ENCODE measurements around the gene EML1.
"Not testable (repeated sequence)": the region's sequence is repeated elsewhere in the genome, so short reads cannot be mapped to it uniquely, and the experiment has no call there.

EML1 gene

DNA sequence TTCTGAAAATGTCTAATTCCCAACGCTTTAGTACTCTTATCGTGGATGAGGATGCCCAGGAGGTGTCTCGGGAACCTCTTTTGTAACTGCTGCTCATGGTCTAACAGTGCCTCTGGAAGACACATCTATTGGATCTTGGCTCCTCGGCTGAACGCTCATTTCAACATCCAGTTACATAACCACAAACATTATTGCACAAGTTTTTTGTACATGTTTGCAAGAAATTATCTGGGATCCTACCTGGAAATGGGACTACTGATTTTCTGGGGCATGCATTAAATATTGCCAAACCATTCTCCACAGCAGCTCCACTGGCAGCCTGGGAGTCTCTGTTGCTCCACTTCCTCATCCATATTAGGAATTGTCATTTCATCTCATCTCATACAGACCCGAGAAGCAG is 154.5 kb downstream of the EML1 start:
- CTCF ChIA-PET: interaction anchor here (0.8 to 1.3 kb wide), 3 partner anchors 42 to 233 kb away, joined by 3 read pairs; no protein-coding TSS in a partner anchor
- no peak overlapping the region for H3K4me3 Mint-ChIP-seq
- peaks cover under 1% of the 10 kb centered on the region for H3K36me3 Mint-ChIP-seq
- H3K27ac Mint-ChIP-seq: no peak overlapping the region
- no peaks in the 10 kb centered on the region for H3K9me3 Mint-ChIP-seq
- H3K27me3 Mint-ChIP-seq: peaks cover 50% of the 10 kb centered on the region
- no peak for DNase-seq
- H3K4me1 Mint-ChIP-seq: peaks cover 4% of the 10 kb centered on the region

DNA sequence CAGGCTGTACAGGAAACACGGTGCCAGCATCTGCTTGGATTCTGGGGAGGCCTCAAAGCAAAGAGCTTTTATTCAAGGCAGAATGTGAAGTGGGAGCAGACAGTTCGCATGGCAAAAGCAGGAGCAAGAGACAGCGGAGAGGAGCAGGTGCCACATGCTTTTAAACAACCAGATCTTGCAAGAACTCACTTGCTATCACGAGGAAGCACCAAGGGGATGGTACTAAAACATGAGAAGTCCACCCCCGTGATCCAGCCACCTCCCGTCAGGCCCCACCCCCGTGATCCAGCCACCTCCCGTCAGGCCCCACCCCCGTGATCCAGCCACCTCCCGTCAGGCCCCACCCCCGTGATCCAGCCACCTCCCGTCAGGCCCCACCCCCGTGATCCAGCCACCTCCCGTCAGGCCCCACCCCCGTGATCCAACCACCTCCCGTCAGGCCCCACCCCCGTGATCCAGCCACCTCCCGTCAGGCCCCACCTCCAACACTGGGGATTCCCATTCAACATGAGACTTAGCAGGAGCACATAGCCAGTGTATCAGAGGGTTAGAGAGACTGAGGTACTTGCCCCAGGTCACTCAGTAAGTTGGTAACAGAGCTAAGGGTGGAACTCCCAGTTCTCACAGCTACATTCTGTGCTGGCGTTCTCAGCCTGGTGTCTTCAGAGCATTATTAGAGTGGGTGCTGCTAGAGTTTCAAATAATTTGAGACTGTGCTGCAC is 156.0 kb downstream of the EML1 start:
- H3K9me3 Mint-ChIP-seq: peaks cover 10% of the 10 kb centered on the region
- CTCF ChIA-PET: interaction anchor here (0.7 to 0.8 kb wide), 2 partner anchors 14 to 346 kb away, joined by 3 to 4 read pairs; no protein-coding TSS in a partner anchor
- not testable (repeated sequence) for H3K4me3 Mint-ChIP-seq, H3K4me1 Mint-ChIP-seq, DNase-seq, H3K36me3 Mint-ChIP-seq, H3K27ac Mint-ChIP-seq
- H3K27me3 Mint-ChIP-seq: peaks cover 50% of the 10 kb centered on the region

DNA sequence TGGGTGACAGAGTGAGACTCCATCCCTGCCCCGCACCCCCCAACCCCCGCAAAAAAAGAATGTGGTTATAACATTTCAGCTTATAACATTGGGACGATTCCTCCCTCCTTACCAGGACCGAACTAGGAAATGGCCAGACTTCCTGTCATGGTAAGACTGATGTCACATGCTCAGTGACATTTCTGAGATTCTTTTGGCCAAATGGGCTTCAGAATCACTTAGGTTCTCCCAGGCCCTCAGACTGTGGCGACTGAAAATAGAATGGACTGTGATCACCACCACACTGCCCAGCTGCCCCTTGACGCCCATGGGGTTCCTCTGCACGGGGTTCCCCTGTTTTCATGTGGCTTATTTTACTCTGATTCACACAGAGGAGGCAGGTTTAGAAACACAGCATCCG is 157.0 kb downstream of the EML1 start:
- Mint-ChIP-seq H3K4me1 (peaks cover 4% of the 10 kb centered on the region), H3K27me3 (peaks cover 51% of the 10 kb centered on the region), H3K27ac (no peak overlapping the region), H3K4me3 (no peak overlapping the region), H3K36me3 (peaks cover 2% of the 10 kb centered on the region), H3K9me3 (peaks cover 10% of the 10 kb centered on the region)
- CTCF ChIA-PET: no interaction called here
- no peak for DNase-seq

DNA sequence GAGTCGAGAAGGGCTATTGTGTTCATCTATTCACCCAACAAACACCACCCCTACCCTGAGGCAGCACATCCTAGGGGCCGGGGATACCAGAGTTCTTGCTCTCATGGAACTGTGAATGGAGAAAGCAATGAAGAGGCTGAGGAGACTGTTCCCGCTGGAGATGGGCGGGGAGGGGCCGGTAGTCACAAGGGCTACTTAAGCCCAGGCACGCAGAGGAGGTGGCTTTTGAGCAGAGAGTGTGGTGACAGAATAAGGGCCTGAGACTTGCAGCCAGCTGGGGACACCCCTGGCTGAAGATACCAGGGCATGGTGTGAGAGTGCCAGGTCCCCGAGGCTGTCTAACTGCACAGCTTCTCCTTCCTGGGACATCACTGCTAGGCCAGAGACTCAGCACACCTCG is 157.9 kb downstream of the EML1 start:
- CTCF ChIA-PET: no interaction called here
- H3K4me3 Mint-ChIP-seq: no peak overlapping the region
- H3K36me3 Mint-ChIP-seq: peaks cover 2% of the 10 kb centered on the region
- H3K27me3 Mint-ChIP-seq: peaks cover 46% of the 10 kb centered on the region
- H3K27ac Mint-ChIP-seq: no peak overlapping the region
- H3K4me1 Mint-ChIP-seq: peaks cover 4% of the 10 kb centered on the region
- peaks cover 10% of the 10 kb centered on the region for H3K9me3 Mint-ChIP-seq
- DNase-seq: no peak

DNA sequence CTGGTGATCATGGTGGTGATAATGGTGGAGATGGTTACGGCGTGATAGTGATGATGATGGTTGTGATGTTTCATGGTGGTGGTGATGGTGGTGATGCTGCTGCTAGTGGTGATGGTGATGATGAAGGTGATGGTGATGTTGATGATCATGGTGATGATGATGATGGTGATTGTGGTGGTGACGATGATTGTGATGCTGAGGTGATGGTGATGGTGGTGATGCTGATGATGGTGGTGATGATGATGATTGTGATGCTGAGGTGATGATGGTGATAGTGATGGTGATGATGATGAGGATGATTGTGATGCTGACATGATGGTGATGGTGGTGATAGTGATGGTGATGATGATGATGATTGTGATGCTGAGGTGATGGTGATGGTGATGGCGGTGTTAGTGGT is 158.8 kb downstream of the EML1 start:
- Mint-ChIP-seq H3K27me3 (peaks cover 38% of the 10 kb centered on the region), H3K9me3 (peaks cover 10% of the 10 kb centered on the region), H3K27ac (no peak overlapping the region), H3K36me3 (peaks cover 2% of the 10 kb centered on the region), H3K4me3 (no peak overlapping the region), H3K4me1 (peaks cover under 1% of the 10 kb centered on the region)
- CTCF ChIA-PET: no interaction called here
- no peak for DNase-seq

DNA sequence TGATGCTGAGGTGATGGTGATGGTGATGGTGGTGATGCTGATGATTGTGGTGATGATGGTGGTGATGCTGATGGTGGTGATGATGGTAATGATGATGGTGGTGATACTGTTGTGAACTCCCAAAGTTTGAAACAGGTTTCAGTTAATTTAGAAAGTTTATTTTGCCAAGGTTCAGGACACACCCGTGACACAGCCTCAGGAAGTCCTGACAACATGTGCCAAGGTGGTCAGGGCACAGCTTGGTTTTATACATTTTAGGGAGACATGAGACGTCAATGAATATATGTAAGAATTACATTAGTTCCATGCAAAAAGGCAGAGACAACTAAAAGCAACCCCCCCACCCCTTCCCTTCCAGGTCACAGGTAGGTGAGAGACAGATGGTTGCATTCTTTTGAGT is 159.2 kb downstream of the EML1 start:
- Mint-ChIP-seq H3K27me3 (peaks cover 34% of the 10 kb centered on the region), H3K9me3 (peaks cover 10% of the 10 kb centered on the region), H3K4me1 (no peaks in the 10 kb centered on the region), H3K4me3 (no peak overlapping the region), H3K27ac (no peak overlapping the region), H3K36me3 (peaks cover 2% of the 10 kb centered on the region)
- CTCF ChIA-PET: no interaction called here
- DNase-seq: no peak

DNA sequence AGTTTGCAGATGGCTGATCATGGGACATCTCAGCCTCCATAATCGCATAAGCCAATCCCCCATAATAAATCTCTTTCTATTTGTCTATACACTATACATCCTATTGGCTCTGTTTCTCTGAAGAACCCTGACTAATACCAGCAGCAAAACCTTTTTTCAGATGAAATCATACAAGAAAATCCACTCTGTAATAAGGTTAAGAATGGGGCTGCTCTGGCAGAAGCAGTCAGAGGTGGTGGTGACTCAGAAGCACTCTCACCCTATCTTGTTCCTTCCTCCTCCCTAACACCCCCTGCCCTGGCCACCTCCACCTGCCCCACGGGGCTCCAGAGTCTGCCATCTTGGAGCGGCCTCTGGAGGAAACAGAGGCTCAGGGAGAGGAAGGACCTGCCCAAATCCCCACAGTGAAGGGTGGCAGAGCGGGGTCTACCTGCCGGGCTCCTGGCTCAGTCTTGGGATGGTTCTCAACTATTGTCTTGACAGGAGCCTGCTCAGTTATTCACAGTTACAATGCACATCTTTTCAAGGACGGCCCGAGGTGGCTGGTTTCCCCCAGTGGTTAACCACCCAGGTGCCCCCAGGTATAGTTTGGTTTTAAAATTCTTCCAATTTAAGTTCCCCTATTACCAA is 162.7 kb downstream of the EML1 start:
- H3K27me3 Mint-ChIP-seq: peaks cover 42% of the 10 kb centered on the region
- peaks cover 10% of the 10 kb centered on the region for H3K9me3 Mint-ChIP-seq
- no peak for DNase-seq
- CTCF ChIA-PET: interaction anchor here (0.7 kb wide), 1 partner anchor 26 kb away, joined by 4 read pairs; no protein-coding TSS in a partner anchor
- H3K36me3 Mint-ChIP-seq: peaks cover 2% of the 10 kb centered on the region
- H3K27ac Mint-ChIP-seq: no peak overlapping the region
- no peaks in the 10 kb centered on the region for H3K4me1 Mint-ChIP-seq
- no peak overlapping the region for H3K4me3 Mint-ChIP-seq

DNA sequence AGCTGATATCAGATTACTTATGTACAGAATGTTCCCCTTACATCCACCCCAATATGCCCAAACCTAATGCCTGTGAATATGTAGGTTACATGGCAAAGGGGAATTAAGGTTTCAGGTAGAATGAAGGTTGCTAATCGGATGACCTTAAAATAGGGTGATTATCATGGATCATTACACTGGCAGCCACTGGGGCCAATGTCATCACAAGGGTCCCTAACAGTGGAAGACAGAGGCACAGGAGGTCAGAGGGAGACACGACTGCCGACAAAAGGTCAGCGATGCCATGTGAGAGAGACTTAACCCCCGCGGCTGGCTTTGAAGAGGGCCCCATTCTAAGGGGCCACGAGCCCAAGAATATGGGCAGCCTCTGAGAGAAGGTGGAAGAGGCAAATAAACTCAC is 165.2 kb downstream of the EML1 start:
- Mint-ChIP-seq H3K36me3 (no peaks in the 10 kb centered on the region), H3K9me3 (peaks cover 6% of the 10 kb centered on the region), H3K27ac (no peak overlapping the region), H3K4me1 (no peaks in the 10 kb centered on the region), H3K27me3 (peaks cover 39% of the 10 kb centered on the region), H3K4me3 (no peak overlapping the region)
- DNase-seq: no peak
- CTCF ChIA-PET: no interaction called here

DNA sequence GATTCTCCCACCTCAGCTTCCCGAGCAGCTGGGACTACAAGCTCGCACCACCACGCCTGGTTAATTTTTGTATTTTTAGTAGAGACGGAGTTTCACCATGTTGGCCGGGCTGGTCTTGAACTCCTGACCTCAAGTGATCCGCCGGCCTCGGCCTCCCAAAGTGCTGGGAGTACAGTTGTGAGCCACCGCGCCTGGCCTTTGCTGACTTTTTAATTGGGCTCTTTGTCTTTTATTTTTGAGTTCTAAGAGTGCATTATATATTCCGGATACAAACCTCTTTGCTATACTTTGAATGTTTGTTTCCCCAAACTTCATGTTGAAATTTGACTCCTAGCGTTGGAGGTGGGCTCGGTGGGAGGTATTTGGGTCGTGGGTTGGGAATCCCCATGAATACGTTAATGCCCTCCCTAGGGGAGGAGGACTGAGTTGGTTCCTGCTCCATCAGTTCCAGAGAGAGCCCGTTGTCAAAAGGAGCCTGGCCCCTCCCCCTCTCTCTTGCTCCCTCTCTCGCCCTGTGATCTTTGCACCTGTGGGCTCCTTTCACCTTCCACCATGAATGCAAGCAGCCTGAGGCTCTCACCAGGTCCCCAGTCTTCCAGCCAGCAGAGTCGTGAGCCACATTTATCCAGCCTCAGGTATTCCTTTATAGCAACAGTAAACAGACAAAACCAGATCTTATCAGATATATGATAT is 168.8 kb downstream of the EML1 start:
- peaks cover 33% of the 10 kb centered on the region for H3K27me3 Mint-ChIP-seq
- no peaks in the 10 kb centered on the region for H3K4me1 Mint-ChIP-seq
- H3K4me3 Mint-ChIP-seq: no peak overlapping the region
- no peak for DNase-seq
- H3K27ac Mint-ChIP-seq: no peak overlapping the region
- no peaks in the 10 kb centered on the region for H3K36me3 Mint-ChIP-seq
- CTCF ChIA-PET: no interaction called here
- H3K9me3 Mint-ChIP-seq: no peaks in the 10 kb centered on the region

DNA sequence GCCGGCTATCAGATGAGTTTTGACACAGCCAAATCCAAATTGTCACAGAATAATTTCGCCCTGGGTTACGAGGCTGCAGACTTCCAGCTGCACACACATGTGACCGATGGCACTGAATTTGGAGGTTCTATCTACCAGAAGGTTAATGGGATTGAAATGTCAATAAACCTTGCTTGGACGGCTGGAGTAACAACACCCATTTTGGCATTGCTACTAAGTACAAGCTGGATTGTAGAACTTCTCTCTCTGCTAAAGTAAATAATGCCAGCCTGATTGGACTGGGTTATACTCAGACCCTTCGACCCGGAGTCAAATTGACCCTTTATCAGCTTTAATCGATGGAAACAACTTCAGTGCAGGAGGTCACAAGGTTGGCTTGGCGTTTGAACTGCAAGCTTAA is 171.8 kb downstream of the EML1 start:
- CTCF ChIA-PET: no interaction called here

DNA sequence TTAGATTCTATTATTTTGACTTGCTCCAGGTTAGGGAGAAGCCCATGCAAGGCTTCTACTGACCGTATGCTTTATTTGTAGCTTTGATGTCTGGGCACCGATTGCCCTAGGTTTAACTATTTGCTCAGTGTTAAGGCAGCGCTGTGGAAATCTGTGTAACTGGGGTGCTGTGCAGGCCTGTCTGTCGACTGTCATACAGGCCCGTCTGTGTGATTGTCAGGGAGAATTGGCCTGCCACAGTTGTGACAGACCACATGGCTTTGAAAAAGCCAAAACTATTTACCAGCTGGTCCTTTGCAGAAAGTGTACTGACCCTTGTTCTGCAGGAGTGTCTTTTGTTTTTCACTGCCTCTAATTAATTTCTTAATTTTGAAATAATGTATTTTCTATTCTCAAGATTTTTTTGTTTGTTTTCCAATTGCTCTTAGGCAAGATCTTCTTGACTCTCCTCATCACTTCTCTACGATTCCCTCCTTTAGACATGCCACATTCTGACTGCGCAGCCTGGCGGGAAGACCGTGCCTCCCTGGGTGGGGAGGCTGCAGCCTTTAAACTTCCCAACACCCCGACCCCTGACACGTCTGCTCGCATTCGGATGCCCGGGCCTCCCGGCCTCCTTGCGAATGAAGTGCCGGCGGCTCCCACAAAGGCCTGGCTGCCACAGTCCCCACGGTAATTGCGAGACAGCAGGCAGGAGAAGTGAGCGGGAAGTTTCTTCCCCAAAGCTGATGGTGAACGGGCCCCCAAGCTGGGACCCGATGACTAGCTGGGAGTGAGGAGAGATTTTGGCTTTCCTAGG is 173.0 kb downstream of the EML1 start:
- no peak overlapping the region for H3K4me3 Mint-ChIP-seq
- CTCF ChIA-PET: no interaction called here
- no peaks in the 10 kb centered on the region for H3K36me3 Mint-ChIP-seq
- H3K4me1 Mint-ChIP-seq: peaks cover 3% of the 10 kb centered on the region
- peaks cover 55% of the 10 kb centered on the region for H3K27me3 Mint-ChIP-seq
- DNase-seq: no peak
- H3K9me3 Mint-ChIP-seq: no peaks in the 10 kb centered on the region
- H3K27ac Mint-ChIP-seq: no peak overlapping the region

More for the DNA sequence above, 171.8 kb downstream of the EML1 start:
- no peak for DNase-seq
- no peak overlapping the region for H3K4me3 Mint-ChIP-seq
- no peaks in the 10 kb centered on the region for H3K9me3 Mint-ChIP-seq
- H3K27me3 Mint-ChIP-seq: peaks cover 49% of the 10 kb centered on the region
- H3K4me1 Mint-ChIP-seq: no peaks in the 10 kb centered on the region
- no peak overlapping the region for H3K27ac Mint-ChIP-seq
- no peaks in the 10 kb centered on the region for H3K36me3 Mint-ChIP-seq

DNA sequence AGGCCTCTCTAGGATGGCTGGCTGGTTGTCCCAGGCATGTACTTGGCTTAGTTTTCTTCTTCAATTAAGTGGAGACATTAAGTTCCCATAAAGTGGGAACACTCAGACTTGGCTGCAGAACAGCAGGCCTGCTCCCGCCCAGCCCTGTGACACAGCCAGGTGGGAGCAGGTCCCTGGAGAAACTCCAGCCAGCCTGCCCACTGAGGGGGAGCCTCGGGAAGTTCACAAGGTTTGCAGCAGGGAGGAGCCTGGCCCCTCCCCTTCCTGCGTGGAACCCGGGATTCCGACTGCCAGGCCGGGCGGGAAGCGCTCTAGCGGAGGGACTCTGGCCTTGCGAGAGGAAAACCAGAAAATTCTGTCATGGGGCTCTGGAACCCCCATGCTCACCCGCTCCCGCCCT is 173.7 kb downstream of the EML1 start:
- DNase-seq: no peak
- Mint-ChIP-seq H3K9me3 (no peaks in the 10 kb centered on the region), H3K4me3 (no peak overlapping the region), H3K27ac (no peak overlapping the region), H3K27me3 (peaks cover 55% of the 10 kb centered on the region), H3K36me3 (no peaks in the 10 kb centered on the region), H3K4me1 (peaks cover 3% of the 10 kb centered on the region)
- CTCF ChIA-PET: no interaction called here

DNA sequence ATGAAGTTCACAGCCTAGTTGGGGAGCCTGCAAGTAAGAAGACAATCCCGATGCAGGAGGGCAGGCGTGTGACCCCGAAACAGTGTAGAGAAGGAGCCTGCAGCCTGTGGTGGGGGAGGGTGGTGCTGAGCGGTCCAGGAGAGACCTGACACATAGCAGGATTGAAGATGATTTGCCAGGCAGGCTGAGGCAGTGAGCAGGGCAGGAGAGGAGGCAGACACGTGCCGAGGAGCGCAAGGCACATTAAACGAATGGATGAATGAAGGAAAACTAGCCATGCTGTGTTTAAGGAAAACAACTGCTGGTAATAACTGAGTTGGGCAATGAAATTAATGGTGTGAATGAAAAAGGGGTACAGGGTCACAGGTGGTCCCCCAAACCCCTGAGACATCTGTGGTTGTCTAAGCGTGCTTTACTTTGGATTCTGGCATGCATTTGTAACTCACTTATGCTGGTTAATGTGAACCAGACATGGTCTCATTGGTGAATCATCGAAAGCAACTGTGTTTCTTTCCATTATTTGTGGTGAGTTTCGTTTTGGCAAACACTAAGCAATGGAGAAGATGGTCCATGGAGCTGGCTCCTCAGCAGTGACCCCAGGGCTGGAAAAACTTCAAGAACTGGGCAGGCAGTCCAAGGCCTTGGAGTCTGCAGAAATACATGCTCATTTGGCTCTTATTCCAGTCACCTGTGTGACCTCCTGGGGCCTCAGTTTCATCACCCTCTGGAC is 175.1 kb downstream of the EML1 start:
- no peak for DNase-seq
- H3K36me3 Mint-ChIP-seq: no peaks in the 10 kb centered on the region
- CTCF ChIA-PET: no interaction called here
- no peak overlapping the region for H3K27ac Mint-ChIP-seq
- peaks cover 56% of the 10 kb centered on the region for H3K27me3 Mint-ChIP-seq
- no peak overlapping the region for H3K4me3 Mint-ChIP-seq
- H3K4me1 Mint-ChIP-seq: peaks cover 13% of the 10 kb centered on the region
- H3K9me3 Mint-ChIP-seq: no peaks in the 10 kb centered on the region

DNA sequence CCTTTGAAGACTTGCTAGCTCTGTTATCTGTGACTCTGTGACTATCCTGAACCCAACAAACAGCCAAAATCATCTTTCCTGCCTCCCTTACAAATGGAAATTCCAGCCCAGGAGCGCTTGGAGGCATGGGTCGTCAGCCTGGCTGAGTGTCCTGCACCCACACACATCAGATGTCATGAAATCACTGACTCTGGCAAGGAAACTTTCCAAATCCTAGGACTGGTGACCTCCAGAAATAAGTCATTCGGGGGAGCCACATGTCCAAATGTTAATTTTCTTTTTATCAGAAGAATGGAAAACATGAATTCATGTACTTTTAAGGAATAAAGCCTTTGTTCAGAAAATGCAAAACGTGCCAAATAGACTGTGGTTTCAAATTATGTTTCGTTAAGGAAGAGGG is 175.7 kb downstream of the EML1 start:
- no peak for DNase-seq
- Mint-ChIP-seq H3K27ac (no peak overlapping the region), H3K27me3 (peaks cover 56% of the 10 kb centered on the region), H3K4me1 (peaks cover 16% of the 10 kb centered on the region), H3K9me3 (no peaks in the 10 kb centered on the region), H3K36me3 (no peaks in the 10 kb centered on the region), H3K4me3 (no peak overlapping the region)
- CTCF ChIA-PET: no interaction called here
